Esophagus muscularis mucosa (tissue), 4 donors: ENCODE results near the gene TMEM161A. TPM values are rescaled to one million over a fixed set of nuclear protein-coding genes. Genes with fewer than 3 reads are reported as not detected.
"Not testable (repeated sequence)": the region's sequence is repeated elsewhere in the genome, so short reads cannot be mapped to it uniquely, and the experiment has no call there.

Experiments used
- DNase-seq: peaks from one replicate; pipeline ENCODE4 v3.0.0-alpha.2; 2017; ENCODE audit errors: extremely low spot score
- H3K27ac ChIP-seq, 4 donors: fragments of 200-600 bp; sonication (generic); replicated peaks in 1 of 4; 1 replicate in 3 of 4; 2 replicates in 1 of 4; pipeline ENCODE4 v1.5.1; 2016 to 2019; ENCODE audit warnings: mild to moderate bottlenecking in 1 of 4
- H3K27me3 ChIP-seq, 4 donors: fragments of 200-600 bp; sonication (generic); one replicate each; pipeline versions ENCODE4 v1.5.1 to v1.6.0; 2016 to 2019
- H3K36me3 ChIP-seq, 4 donors: fragments of 200-600 bp; sonication (generic); one replicate each; pipeline ENCODE4 v1.5.1; 2016 to 2019
- H3K4me1 ChIP-seq, 4 donors: fragments of 200-600 bp; sonication (generic); one replicate each; pipeline ENCODE4 v1.5.1; 2016 to 2019
- H3K4me3 ChIP-seq, 4 donors: fragments of 200-600 bp; sonication (generic); 1 replicate in 2 of 4; 2 replicates in 2 of 4; pipeline ENCODE4 v1.5.1; 2016 to 2019; ENCODE audit warnings: mild to moderate bottlenecking in 4 of 4, moderate library complexity in 1 of 4
- H3K9me3 ChIP-seq, 4 donors: fragments of 200-600 bp; sonication (generic); 1 replicate in 3 of 4; 2 replicates in 1 of 4; pipeline ENCODE4 v1.5.1; 2016 to 2019
- CTCF ChIP-seq, 3 experiments: fragments of 200-600 bp in 2 of 3; fragments of 450-650 bp in 1 of 3; sonication (generic) in 2 of 3; IDR thresholded peaks; one replicate each; pipeline ENCODE4 v1.5.1; 2017 to 2019; ENCODE audit warnings: antibody characterized with exemption in 3 of 3, mild to moderate bottlenecking in 2 of 3, moderate library complexity in 1 of 3
- EP300 ChIP-seq: sonication (generic); formaldehyde crosslinking; IDR thresholded peaks from one replicate; pipeline ENCODE4 v1.6.1; 2017; ENCODE audit warnings: antibody characterized with exemption
- POLR2A ChIP-seq: fragments of 450-650 bp; IDR thresholded peaks from one replicate; pipeline ENCODE4 v1.6.1; 2017; ENCODE audit warnings: antibody characterized with exemption, moderate library complexity, mild to moderate bottlenecking, low read depth
- POLR2AphosphoS5 ChIP-seq, 2 donors: sonication (generic); formaldehyde crosslinking; IDR thresholded peaks; one replicate each; pipeline ENCODE4 v1.6.1; 2017; ENCODE audit warnings: antibody characterized with exemption in 2 of 2
- WGBS: methylation state at CpG from one replicate; pipeline ENCODE4 v1.1.5; 2018; 5-methylcytosine and 5-hydroxymethylcytosine counted together
- intact Hi-C: fragments of 100-400 bp; cut with DNase I; formaldehyde crosslinking; loops from one replicate; pipeline ENCODE4 v1.15.1; 2023
- total RNA-seq, 4 donors: library from RNA; depleted of rRNA; stranded (reverse); fragments of >200 nt; gene quantifications; one replicate each; pipeline versions ENCODE4 v1.1.0 to v1.2.1, GENCODE V29; 2016

TMEM161A gene
- total RNA-seq, 4 donors from 2014 or later, result 12.0 to 26.8 (median 16.9) TPM

- TF ChIP-seq POLR2AphosphoS5 (IDR thresholded peaks at IDR 0.05) (no peak), POLR2A (no peak), EP300 (no peak), CTCF (IDR thresholded peaks at IDR 0.05) (no peak)
- H3K4me1 ChIP-seq, result peaks cover 0 to 1% (median 0%) of the 10 kb centered on the region in 4 donors
- no peak overlapping the region for H3K4me3 ChIP-seq
- no peak for DNase-seq
- H3K27me3 ChIP-seq, result no peaks in the 10 kb centered on the region
- no peaks in the 10 kb centered on the region for H3K9me3 ChIP-seq
- no peak overlapping the region for H3K27ac ChIP-seq
- intact Hi-C loops, result no loop called here
- WGBS, result 76% methylated on average over 8 of the region's 11 CpGs
- H3K36me3 ChIP-seq, result peaks cover 7 to 45% (median 23%) of the 10 kb centered on the region in 4 donors
Observed at GRCh38 chr19:19151418-19151817, 13.1 kb upstream of the TMEM161A start.

GRCh38 chr19:19149435-19149834 is 11.2 kb upstream of the TMEM161A start:
- no peaks in the 10 kb centered on the region for H3K9me3 ChIP-seq
- no peak overlapping the region for H3K27ac ChIP-seq
- 79% methylated on average over 2 of the region's 2 CpGs for WGBS
- H3K36me3 ChIP-seq, result peaks cover 7 to 36% (median 23%) of the 10 kb centered on the region in 4 donors
- intact Hi-C loops, result no loop called here
- no peak for DNase-seq
- no peak overlapping the region for H3K4me3 ChIP-seq
- no peaks in the 10 kb centered on the region for H3K27me3 ChIP-seq
- H3K4me1 ChIP-seq, result peaks cover 4 to 11% (median 8%) of the 10 kb centered on the region in 4 donors
- TF ChIP-seq CTCF (IDR thresholded peaks at IDR 0.05), result no peak
- TF ChIP-seq POLR2A, result no peak
- TF ChIP-seq EP300, result no peak
- no peak for TF ChIP-seq POLR2AphosphoS5 (IDR thresholded peaks at IDR 0.05)

- WGBS, result 98% methylated on average over 8 of the region's 8 CpGs
- intact Hi-C loops, H3K4me3 ChIP-seq, H3K9me3 ChIP-seq, DNase-seq, H3K27ac ChIP-seq, H3K27me3 ChIP-seq: not testable (repeated sequence)
- Histone ChIP-seq H3K4me1 (peaks cover 4 to 11% (median 8%) of the 10 kb centered on the region in 4 donors), H3K36me3 (peaks cover 7 to 36% (median 23%) of the 10 kb centered on the region in 4 donors)
Observed at GRCh38 chr19:19148504-19148903, 10.2 kb upstream of the TMEM161A start.

GRCh38 chr19:19147344-19147743 is 9.1 kb upstream of the TMEM161A start:
- no peak for TF ChIP-seq EP300
- intact Hi-C loops, result loop anchor here (2.0 kb wide), 2 partner anchors 29 to 77 kb away; no protein-coding TSS in a partner anchor
- H3K4me1 ChIP-seq, result peaks cover 4 to 11% (median 8%) of the 10 kb centered on the region in 4 donors
- no peaks in the 10 kb centered on the region for H3K27me3 ChIP-seq
- DNase-seq, result no peak
- no peaks in the 10 kb centered on the region for H3K9me3 ChIP-seq
- 89% methylated on average over 1 of the region's 5 CpGs for WGBS
- no peak overlapping the region for H3K4me3 ChIP-seq
- H3K27ac ChIP-seq, result no peak overlapping the region
- peaks cover 7 to 36% (median 23%) of the 10 kb centered on the region in 4 donors for H3K36me3 ChIP-seq

GRCh38 chr19:19146865-19147264 is 8.6 kb upstream of the TMEM161A start:
- no peak for DNase-seq
- intact Hi-C loops, result loop anchor here (2.0 kb wide), 2 partner anchors 30 to 78 kb away; no protein-coding TSS in a partner anchor
- no peak for TF ChIP-seq POLR2A
- no peak for TF ChIP-seq EP300
- no peak for TF ChIP-seq POLR2AphosphoS5 (IDR thresholded peaks at IDR 0.05)
- TF ChIP-seq CTCF (IDR thresholded peaks at IDR 0.05), result no peak

More at GRCh38 chr19:19146865-19147264, 8.6 kb upstream of the TMEM161A start:
- H3K4me3 ChIP-seq, result no peak overlapping the region
- WGBS, result 96% methylated on average over 7 of the region's 7 CpGs
- H3K36me3 ChIP-seq, result peaks cover 7 to 36% (median 23%) of the 10 kb centered on the region in 4 donors
- H3K27ac ChIP-seq, result no peak overlapping the region
- no peaks in the 10 kb centered on the region for H3K9me3 ChIP-seq
- H3K27me3 ChIP-seq, result no peaks in the 10 kb centered on the region
- peaks cover 4 to 11% (median 8%) of the 10 kb centered on the region in 4 donors for H3K4me1 ChIP-seq
